ENCODE data around the gene PITPNC1. TPM values are rescaled to one million over a fixed set of nuclear protein-coding genes. Genes with fewer than 3 reads are reported as not detected.

The PITPNC1 gene
- total RNA-seq, 1 donor from 2014 or later = 20.8 TPM

DNA sequence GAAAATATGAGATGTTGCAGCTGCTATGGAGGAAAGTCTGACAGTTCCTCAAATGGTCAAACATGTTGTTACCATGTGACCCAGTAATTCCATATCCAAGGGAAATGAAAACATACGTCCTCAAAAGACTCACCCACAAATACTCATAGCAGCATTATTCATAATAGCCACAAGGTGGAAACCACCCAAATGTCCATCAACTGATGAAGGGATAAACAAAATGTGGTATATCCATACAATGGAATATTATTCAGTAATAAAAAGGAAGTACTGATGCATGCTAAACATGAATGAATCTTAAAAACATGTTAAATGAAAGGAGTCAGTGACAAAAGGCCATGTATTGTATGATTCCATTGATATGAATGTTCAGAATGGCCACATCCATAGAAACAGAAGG is 140.2 kb downstream of the PITPNC1 start:
- no peak for DNase-seq

DNA sequence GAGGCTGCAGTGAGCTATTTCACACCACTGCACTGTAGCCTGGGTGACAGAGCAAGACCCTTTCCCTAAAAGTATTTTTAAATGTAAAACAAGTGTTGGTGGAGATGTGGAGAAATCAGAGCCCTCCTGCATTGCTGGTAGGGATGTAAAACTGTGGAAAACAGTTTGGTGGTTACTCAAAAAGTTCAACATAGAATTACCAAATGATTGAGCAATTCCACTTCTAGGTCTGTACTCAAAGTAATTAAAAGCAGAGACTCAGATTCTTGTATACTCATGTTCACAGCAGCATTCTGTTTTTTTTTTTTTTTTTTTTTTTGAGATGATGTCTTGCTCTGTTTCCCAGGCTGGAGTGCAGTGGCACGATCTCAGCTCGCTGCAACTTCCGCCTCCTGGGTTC is 141.8 kb downstream of the PITPNC1 start:
- no peak for DNase-seq

DNA sequence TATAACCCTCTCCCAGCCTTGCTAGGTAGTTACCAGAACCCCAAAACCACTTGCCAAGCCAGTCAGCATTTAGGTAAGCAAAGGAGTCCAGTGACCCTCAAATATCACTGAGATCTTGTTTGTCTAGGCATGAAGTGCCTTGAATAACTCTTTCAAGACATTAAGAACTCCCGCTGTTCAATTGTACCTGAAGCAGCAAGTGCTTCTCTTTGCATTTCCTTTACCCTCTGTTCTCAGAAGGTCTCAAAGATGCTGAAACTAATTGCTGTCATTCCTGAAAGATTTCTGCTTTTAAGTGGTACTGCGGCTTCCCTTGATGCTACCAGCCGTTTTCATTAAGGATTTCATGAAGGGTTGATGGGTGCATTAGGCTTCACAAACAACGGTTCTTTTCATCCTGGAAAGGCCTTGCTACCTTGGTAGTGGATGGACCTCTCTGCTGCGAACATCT is 142.7 kb downstream of the PITPNC1 start:
- DNase-seq = no peak

DNA sequence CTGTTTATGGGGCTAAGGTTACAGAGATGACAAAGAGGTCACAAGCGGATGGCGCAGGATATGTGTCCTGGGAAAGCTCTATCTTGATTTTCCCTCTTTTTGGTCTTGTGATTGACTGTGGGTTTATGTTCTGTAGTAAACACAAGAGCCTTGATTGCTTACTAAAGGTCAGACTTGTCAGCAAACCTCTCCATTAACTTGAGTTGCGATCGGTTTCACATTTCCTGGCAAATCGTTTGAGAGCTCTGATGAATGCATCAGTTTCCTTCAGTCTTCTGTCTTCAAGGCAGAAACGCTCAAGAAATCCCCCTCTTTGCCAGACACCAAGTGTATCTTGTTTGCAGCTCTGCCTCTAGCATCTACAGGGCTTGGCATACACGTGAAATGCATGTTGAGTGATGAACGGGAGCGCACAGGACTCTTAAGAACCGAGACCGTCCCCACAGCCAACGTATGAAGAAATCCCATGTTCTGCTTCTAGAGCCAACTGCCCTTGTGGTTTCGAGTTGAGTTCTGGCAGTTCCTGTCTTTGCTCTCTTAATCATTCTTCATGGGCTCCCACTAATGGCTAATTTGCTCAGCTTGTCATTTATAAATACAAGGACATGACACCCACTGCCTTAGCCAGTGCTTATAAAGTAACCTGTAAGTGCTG is 143.3 kb downstream of the PITPNC1 start:
- DNase-seq = no peak

DNA sequence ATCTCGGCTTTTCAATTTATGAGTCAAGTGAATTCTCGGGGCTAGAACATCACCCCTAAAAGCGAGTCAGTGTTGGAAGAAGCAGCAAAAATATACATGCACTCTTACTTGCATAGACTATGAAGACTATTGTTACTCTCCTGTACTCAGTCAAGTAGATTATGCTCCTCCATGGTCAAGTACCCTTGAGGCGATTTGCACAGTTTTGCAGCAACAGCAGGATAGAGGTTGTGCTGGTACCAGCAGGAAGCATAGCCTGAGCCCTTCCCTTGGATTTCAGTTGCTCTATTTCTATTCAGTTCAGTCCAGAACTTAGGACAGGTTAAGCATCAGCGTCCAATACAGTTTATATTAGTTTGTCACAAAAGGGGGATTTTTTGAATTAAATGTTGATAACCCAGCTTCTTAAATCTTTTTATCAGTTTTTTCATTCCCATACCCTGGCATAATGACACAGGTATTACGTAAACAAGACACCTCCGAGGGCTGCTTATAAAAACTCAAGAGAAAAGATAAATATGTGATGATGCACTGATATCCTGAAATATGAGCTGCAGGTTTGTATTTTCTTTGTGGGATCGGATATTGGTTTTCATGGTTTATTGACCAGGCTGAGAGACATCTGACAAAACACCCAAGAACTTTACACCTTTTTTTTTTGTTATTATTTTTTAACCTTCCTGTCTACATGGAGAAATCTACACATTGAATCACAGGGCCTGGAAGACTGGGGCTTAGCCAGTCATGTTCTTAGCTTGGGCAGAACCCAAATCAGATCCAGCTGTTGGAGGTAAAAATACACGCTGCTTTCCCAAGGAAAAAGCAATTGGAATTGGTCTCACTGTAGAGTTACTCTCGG is 144.1 kb downstream of the PITPNC1 start:
- DNase-seq = peak; percentile 38

DNA sequence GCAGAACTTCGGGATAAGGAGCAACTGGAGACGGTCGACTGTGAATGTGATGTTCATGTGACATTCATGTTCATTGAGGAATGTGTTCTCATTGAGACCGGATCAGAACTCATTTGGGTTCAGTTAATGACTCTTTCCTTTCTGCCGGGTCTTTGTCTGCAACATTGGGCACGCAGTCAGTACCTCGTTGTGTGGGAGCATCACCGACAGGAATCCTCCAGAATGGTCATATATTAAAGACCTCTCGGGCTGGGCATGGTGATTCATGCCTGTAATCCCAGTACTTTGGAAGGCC is 144.6 kb downstream of the PITPNC1 start:
- no peak for DNase-seq

DNA sequence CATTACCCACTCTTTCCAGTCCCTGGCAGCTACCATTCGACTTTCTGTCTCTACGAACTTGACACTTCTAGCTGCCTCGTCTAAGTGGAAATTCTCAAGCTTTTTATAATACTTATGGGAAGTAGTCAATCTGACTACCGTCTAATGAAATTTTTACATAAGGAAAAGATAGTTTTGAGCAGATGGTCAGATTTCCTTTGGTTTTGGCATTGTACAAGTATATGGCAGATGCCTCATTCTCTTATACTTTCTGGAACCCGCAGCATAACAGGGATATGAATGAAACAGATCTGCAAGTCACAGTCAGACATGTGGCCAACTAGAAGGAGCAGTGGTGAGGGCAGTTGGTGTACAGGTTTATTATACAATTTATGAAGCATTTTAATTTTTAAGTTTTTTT is 146.0 kb downstream of the PITPNC1 start:
- DNase-seq = no peak

DNA sequence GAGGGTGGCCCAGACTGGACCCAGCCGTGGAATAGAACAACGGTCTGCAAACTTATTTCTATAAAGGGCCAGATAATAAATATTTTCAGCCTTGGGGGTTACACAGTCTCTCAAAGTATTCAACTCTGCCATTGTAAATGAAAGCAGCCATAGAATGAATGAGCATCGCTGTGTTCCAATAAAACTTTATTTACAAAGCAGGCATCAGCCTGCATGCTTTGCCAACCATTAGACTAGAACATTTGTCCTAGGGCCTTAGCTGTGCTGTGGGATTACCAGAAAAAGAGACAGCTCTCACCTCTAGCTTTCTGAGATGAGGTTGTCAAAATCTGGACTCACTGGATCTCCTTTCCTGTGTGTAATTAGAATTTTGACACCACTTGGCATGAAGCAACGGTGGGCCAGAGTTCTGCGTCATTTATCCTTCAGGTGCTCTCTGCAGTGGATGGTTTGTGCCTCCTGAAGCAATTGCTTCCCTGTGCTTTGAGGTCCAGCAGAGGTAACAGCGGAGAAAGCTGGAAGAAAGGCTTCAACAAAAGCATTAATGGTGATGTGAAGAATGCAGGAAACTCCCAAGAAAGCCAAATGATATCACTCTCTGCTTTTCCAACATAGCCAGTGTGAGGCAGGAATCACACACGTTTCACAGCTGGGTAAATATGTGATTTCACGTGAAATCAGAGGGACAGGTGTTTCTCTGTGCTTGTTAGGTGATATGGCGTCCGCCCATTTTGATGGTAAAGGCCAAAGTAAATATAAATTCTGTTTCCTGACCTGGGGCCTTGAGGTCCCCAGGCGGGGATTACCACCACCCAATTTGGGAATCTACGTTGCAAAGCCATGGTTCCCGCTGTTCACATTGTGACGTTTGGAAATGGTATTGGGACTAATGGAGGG is 148.4 kb downstream of the PITPNC1 start:
- DNase-seq = no peak

DNA sequence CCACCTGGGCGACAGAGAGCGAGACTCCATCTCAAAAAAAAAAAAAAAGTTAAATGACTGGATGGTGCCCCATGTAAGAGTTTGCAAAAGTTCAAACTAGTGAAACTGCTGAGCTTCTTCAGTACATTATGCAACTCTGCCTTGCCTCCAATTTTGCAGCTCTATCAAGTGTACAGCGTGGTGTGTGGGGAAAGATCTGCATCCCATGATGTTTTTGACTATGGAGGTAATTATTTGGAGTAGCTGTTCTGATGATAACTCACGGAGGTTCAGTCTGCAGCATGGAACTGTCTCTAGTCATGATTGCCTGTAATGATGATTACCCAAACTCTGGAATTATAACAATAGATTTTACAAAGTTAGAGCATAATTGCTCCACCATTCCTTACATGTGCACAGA is 149.6 kb downstream of the PITPNC1 start:
- no peak for DNase-seq

DNA sequence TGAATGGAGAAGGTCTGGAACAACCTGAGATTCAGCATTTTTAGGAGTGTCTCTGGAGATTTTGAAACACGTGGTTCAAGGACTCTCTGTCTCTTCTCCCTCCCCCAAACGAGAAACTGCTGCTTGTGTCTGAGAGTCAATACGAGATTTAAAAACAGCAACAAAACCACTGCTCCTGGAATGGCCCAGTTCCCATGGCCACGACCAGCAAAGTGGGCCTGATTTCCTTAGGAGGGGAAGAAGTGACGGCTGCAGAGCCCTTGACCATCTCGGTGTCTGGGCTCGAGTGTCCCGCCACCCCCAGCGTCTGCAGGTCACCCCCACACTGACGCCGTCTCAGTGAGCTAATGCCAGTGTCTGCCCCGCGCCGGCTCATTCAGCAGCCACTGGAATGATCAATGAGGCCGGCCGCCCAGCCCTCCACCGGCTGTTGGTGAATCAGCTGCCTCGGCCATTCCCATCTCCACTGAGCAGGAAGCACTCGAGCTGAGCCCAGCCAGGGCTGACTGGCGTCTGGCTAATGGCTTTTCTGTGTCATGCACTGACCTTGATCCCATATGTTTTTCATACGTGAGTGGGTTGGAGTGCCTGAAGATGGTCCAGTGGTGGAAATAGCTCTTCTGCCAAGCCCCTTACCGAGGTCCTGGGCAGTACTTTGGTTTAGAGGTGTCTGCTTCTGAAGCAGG is 151.8 kb downstream of the PITPNC1 start:
- peak; percentile 87 for DNase-seq

DNA sequence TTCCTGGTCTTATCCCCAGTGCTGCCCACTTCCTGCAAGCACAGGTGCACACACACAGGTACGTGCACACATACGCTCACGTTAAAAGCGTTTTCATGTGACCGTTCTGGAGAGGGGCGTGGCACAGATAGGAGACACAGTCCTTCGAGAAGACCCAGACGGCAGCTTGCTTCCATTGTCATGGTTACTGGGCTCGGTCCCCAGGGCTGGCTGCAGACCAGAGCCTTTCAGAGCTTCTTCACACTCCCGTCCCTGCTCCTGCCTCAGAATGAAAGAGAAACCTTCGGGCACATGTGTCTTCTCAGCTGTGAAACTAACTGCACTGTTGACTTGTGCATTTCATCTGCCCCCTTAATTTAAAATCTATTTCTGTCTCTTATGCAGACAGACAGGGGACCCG is 154.2 kb downstream of the PITPNC1 start:
- peak; percentile 47 for DNase-seq

DNA sequence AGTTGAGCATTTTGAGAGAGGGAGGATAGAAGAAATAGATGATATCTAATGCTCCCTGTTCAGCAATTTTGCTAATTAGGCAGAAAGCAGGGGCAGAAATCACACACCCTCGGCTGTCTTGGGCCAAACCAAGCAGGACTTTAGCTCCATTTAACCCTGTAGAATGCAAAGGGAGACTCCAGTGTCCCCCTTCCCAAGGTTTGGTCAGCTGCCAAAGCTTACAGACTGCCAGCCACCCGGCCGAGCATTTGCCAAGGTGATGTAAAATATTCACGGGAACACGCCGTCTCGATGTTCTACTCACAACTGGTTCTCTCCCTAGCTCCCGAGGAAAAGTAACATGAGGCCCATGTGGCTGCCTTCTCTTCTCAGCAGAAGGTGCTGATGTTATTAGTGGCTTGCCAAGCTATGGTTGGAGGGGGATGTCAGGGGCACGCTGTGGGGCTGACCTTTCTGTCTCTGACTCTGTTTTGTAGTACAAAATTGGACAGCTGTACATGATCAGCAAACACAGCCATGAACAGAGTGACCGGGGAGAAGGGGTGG is 155.3 kb downstream of the PITPNC1 start:
- DNase-seq = peak; percentile 43

DNA sequence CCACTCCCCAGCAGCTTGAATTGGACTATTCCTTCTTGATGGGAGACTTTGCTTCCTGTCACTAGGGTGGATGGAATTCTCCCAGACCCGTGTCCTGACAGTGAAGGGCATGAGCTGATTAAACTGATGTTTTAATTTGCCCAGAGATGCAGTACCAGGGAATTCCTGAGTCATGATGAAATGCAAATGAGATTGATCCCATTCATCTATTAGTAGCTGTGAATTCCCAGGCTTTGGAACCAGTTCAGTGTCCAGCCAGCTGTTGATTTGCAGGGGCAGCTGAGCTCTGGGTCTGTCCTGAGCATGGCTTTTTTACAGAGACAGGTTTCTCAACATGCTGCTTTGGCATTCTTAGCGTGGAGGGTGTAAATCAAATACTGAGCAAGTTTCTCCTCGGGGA is 157.9 kb downstream of the PITPNC1 start:
- DNase-seq = no peak

DNA sequence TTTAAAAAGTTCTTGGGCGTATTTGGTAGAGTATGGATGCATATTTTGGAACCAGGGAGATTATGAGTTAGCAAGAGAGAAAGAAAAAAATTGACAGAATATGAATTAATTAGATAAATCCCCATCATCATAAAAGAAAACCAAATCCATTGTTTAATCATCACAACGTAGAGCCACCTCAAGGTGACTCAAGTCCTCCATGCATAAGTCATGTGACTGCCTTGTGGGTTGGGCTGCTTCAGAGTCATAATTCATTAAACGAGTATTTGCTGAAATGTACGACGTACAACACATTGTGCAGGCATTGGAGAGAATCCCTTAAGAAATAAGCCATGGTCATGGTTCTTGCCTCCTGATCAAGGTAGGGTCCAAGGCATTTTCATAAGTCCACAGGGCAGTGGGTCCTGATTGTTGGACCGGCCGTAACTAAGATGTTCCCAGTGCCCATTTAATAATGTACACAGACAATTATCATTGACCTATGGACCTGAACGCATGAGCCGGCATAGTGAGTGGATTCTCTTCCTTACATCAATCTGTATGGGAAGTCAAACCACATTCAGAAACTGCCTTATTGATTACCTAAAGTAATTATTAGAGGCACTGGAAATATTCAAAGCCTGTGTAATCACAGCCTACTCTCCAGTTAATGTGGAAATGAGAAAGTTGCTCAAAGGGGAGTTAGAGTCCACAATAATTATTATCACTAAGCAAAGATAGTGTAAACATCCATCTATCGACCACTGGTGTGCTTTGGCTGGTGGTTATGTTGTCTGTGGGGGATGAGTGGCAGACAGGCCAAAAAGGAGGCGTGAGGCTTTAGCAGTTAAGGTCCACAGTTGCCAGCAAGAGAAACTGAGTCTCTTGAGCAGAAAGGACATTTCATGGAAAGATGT is 165.4 kb downstream of the PITPNC1 start:
- DNase-seq = no peak

DNA sequence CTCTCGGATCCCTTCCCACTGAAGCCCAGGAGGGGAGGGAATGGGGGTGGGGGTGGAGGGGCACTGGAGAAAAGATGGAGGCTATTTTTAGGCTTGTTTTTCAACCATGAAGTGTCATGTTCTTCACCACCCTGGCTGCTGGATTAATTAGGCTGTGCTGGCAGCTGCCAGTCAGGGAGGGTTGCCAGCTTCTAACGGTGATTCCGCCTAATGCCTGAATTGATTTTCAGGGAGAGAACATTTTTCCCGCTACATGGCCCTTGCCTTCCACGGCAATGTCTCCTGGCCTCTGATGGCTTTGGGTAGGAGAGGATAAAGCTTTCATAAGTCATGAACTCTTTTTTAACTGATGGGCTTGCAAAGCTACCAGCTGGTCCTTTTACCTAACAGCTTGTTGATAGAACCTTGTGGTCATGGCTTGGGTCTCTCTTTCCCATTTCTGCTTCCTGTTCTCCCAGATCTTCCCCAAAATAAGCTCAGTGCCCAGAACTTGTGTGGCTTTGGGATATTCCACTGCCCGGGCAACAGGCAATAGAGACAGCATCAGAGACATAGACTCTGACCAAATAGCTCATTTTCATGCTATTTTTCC is 167.4 kb downstream of the PITPNC1 start:
- no peak for DNase-seq

DNA sequence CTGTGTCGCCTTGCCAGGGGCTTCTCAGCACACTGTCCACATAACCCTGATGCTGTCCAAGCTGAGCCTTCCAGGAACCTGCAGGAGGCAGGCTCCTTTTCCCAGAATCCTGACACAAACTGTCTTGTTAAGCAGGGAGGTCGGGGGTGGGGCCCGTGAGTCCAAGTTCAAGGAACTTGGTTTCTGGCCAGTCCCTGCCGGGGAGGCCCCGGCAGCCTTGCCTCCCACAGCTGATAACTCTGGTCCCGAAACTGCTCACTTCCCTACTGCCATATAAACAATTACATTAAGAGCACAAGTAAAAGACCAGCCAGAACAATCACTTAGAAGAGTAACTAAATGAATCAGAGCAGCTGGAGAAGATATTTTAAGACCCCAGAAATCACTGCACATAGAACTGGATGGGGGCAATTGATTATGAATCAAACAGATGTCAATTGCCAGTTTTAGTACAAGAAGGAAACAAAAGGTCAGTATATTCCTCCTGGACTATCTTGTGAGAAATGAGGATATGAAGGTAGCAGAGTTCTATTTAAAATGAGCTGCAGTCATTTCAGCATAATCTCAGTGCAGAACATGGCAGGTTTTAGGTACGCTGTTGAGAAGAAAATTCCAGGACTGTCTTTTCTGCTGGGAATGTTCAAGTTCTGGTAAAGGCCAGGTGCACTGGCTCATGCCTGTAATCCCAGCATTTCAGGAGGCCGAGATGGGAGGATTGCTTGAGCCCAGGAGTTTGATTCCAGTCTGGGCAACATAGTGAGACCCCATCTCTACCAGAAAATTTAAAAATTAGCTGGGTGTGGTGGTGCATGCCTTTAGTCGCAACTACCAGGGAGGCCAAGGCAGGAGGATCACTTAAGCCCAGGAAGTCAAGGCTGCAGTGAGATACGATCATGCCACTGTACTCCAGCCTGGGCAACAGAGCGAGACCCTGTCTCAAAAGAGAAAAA is 169.8 kb downstream of the PITPNC1 start:
- peak; percentile 58 for DNase-seq

DNA sequence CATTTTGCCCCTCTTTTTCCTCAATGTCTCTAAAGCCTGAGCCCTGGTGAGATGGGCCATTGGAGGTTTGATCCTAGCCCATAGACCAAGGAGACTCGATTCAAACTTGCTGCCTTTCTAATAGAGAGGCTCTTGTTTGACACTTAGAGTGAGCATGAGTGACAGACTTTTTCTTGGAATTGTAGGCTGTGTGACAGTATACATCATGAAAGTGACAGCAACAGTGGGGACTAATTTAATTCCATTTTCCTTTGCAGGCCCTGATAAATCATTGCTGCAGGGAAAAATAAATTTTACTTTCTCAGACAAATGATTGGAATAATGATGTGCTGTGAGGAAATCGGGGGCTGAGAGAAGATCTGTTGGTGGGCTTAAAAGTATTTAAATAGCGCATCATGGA is 171.6 kb downstream of the PITPNC1 start:
- DNase-seq = no peak

DNA sequence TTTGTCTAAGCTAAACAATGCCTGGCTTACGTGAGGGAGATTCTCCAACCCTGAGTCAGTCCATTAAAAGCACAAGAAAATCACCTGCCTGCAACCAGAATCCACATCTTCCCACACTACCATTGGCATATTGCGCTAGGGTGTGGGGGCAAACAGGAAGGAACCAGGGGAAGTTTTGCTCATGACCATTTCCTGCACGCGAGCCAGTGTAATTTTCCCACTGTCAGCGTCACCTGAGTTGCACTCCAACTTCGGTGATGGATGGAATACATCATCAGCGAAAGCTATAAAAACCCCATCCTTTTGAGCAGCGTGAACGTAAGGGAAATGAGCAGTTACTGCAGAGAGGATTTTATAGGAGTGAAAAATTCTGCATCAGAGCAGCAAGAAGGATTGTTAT is 172.7 kb downstream of the PITPNC1 start:
- DNase-seq = no peak

DNA sequence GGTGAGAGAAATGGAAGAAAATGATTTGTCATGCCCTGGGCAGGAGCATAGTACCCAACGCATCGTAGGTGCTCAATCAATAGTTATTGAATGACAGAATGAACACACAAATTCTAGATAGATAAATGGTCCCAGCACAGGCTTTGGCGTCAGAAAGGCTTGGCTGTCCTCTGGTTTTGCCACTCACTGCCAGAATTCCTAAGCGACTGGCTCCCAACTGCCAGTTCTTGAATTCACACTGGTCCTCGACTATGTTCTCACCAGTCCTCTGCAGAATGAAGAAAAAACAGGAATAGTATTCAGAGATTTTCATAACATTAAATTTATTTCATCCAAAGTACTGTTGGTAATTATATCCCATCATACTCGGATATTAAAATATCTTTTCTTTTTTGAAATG is 177.6 kb downstream of the PITPNC1 start:
- DNase-seq = no peak
